ENCODE data around the gene RAB25.

- TF ChIP-seq CTCF (conservative IDR thresholded peaks at IDR 0.05; ENCODE audit: low read depth, low read length), result no peak
- no peak for TF ChIP-seq EZH2 (IDR thresholded peaks at IDR 0.05; ENCODE audit: low read length, unreplicated experiment)
Observed at GRCh38 chr1:156095906-156096508, 35.0 kb downstream of the RAB25 start.

Data from PC-3 (cell line).